ENCODE results near the gene PRIM2.
"Not testable (repeated sequence)": the region's sequence is repeated elsewhere in the genome, so short reads cannot be mapped to it uniquely, and the experiment has no call there.

PRIM2 gene

GRCh38 chr6:57515845-57516244 is 198.4 kb downstream of the PRIM2 start:
- DNase-seq: not testable (repeated sequence)

- not testable (repeated sequence) for DNase-seq
Measured at GRCh38 chr6:57516776-57517175, 199.3 kb downstream of the PRIM2 start.

GRCh38 chr6:57519198-57519597 is 201.8 kb downstream of the PRIM2 start:
- not testable (repeated sequence) for DNase-seq

- DNase-seq: not testable (repeated sequence)
Measured at GRCh38 chr6:57521085-57521484, 203.7 kb downstream of the PRIM2 start.

- not testable (repeated sequence) for DNase-seq
Measured at GRCh38 chr6:57523221-57523620, 205.8 kb downstream of the PRIM2 start.

- DNase-seq: not testable (repeated sequence)
Measured at GRCh38 chr6:57529755-57530154, 212.3 kb downstream of the PRIM2 start.

- DNase-seq: not testable (repeated sequence)
Measured at GRCh38 chr6:57532660-57533059, 215.2 kb downstream of the PRIM2 start.

- not testable (repeated sequence) for DNase-seq
Measured at GRCh38 chr6:57535121-57535520, 217.7 kb downstream of the PRIM2 start.

- DNase-seq: peak; percentile 47
Measured at GRCh38 chr6:57535994-57536393, 218.6 kb downstream of the PRIM2 start.

- not testable (repeated sequence) for DNase-seq
Measured at GRCh38 chr6:57537916-57538315, 220.5 kb downstream of the PRIM2 start.

- DNase-seq: not testable (repeated sequence)
Measured at GRCh38 chr6:57551961-57552360, 234.5 kb downstream of the PRIM2 start.

- not testable (repeated sequence) for DNase-seq
Measured at GRCh38 chr6:57557855-57558254, 240.4 kb downstream of the PRIM2 start.

- not testable (repeated sequence) for DNase-seq
Measured at GRCh38 chr6:57559170-57559569, 241.7 kb downstream of the PRIM2 start.

- not testable (repeated sequence) for DNase-seq
Measured at GRCh38 chr6:57562233-57562632, 244.8 kb downstream of the PRIM2 start.

- DNase-seq: peak; percentile 9
Measured at GRCh38 chr6:57572119-57572518, 254.7 kb downstream of the PRIM2 start.

GRCh38 chr6:57572844-57573243 is 255.4 kb downstream of the PRIM2 start:
- not testable (repeated sequence) for DNase-seq

GRCh38 chr6:57577023-57577422 is 259.6 kb downstream of the PRIM2 start:
- not testable (repeated sequence) for DNase-seq

- not testable (repeated sequence) for DNase-seq
Measured at GRCh38 chr6:57579489-57579888, 262.1 kb downstream of the PRIM2 start.

GRCh38 chr6:57581586-57581985 is 264.2 kb downstream of the PRIM2 start:
- not testable (repeated sequence) for DNase-seq

GRCh38 chr6:57601105-57601504 is 283.7 kb downstream of the PRIM2 start:
- DNase-seq: not testable (repeated sequence)

- not testable (repeated sequence) for DNase-seq
Measured at GRCh38 chr6:57605303-57605702, 287.9 kb downstream of the PRIM2 start.

GRCh38 chr6:57606331-57606730 is 288.9 kb downstream of the PRIM2 start:
- not testable (repeated sequence) for DNase-seq

GRCh38 chr6:57610612-57611011 is 293.2 kb downstream of the PRIM2 start:
- DNase-seq: not testable (repeated sequence)

- not testable (repeated sequence) for DNase-seq
Measured at GRCh38 chr6:57618959-57619358, 301.5 kb downstream of the PRIM2 start.

GRCh38 chr6:57631773-57632172 is 314.3 kb downstream of the PRIM2 start:
- DNase-seq: not testable (repeated sequence)

All from fibroblast of upper back skin (primary cell).